SU-DHL-6 (cell line): ENCODE data around the gene ANKRD34A.

Experiments used
- EZH2phosphoT487 ChIP-seq: fragments of 200-600 bp; sonication (generic), shearing (Covaris generic); conservative IDR thresholded peaks from 2 replicates; pipeline ENCODE4 v1.6.1; 2018; ENCODE audit warnings: mild to moderate bottlenecking, antibody characterized with exemption, low read length, moderate library complexity, mixed read lengths
- TF ChIP-seq, protein P1 (sequence below): fragments of 200-600 bp; sonication (generic); IDR thresholded peaks from one replicate; pipeline ENCODE4 v1.5.1; 2017; ENCODE audit warnings: antibody characterized with exemption, mild to moderate bottlenecking, low read length, moderate library complexity; ENCODE audit not compliant: insufficient read depth, poor library complexity, severe bottlenecking

DNA sequence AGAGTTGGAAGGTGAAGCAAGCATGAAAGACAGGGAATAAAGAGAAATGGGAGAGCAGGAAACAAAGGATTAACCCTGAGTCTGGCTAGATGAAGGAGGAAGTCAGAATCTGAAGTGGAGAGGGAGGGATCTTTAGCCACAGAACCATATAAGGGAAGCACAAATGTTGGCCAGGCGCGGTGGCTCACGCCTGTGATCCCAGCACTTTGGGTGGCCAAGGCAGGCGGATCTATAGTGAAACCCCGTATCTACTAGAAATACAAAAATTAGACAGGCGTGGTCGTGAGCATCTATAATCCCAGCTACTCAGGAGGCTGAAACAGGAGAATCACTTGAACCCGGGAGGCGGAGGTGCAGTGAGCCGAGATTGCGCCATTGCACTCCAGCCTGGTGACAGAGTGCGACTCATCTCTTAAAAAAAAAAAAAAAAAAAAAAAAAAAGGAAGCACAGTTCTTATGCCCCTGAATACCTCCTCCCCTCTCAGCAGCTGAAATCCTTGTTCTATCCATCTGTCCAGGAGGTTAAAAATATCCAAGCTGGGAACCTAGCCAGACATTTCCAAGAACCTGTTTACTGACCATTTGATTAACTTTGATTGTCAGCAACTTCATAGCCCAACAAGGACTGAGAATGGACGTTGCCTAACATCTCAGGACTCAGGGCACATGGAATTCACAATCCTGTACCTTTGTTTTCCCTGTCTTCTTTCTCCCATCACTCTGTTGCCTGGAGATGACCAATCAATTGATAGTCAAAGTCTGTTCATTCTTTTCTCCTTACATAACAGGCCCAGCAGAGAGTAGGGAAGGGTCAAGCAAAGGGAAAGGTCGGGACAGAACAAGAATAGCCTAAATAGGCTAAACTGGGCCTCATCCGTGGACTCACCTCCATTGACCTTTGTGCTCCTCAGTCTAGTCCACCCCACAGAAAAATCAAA lies 21.4 kb upstream of the ANKRD34A start:
- TF ChIP-seq, protein P1, sequence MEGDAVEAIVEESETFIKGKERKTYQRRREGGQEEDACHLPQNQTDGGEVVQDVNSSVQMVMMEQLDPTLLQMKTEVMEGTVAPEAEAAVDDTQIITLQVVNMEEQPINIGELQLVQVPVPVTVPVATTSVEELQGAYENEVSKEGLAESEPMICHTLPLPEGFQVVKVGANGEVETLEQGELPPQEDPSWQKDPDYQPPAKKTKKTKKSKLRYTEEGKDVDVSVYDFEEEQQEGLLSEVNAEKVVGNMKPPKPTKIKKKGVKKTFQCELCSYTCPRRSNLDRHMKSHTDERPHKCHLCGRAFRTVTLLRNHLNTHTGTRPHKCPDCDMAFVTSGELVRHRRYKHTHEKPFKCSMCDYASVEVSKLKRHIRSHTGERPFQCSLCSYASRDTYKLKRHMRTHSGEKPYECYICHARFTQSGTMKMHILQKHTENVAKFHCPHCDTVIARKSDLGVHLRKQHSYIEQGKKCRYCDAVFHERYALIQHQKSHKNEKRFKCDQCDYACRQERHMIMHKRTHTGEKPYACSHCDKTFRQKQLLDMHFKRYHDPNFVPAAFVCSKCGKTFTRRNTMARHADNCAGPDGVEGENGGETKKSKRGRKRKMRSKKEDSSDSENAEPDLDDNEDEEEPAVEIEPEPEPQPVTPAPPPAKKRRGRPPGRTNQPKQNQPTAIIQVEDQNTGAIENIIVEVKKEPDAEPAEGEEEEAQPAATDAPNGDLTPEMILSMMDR, result no peak
- no peak for TF ChIP-seq EZH2phosphoT487
